OCI-LY3 (cell line): Measurements from ENCODE around the gene LLGL1.

ENCODE experiments used
- H2AFZ ChIP-seq: fragments of 200-600, 300-600 bp; shearing (Covaris generic); 2 replicates; pipeline ENCODE4 v1.6.0; 2014; ENCODE audit warnings: antibody characterized with exemption, low read depth, low read length
- H3K27ac ChIP-seq: fragments of 200-600, 300-600 bp; sonication (generic); 2 replicates; pipeline ENCODE4 v1.5.1; 2014; ENCODE audit warnings: mild to moderate bottlenecking, low read length, moderate library complexity, mixed read lengths
- H3K27me3 ChIP-seq: fragments of 200-600, 300-600 bp; sonication (generic); 2 replicates; pipeline ENCODE4 v1.6.1; 2014; ENCODE audit warnings: low read depth, low read length, mixed read lengths
- H3K36me3 ChIP-seq: fragments of 200-600, 300-600 bp; sonication (generic); replicated peaks from 2 replicates; pipeline ENCODE3; 2014; ENCODE audit warnings: low read depth, low read length, mixed read lengths
- H3K4me1 ChIP-seq: fragments of 300-600, 200-600 bp; sonication (generic); 2 replicates; pipeline ENCODE4 v1.6.1; 2014; ENCODE audit warnings: low read length, mixed read lengths
- H3K4me2 ChIP-seq: fragments of 200-600, 300-600 bp; sonication (generic); 2 replicates; pipeline ENCODE4 v1.6.1; 2014; ENCODE audit warnings: low read length, mixed read lengths
- H3K4me3 ChIP-seq: fragments of 300-600, 200-600 bp; sonication (generic); 2 replicates; pipeline ENCODE4 v1.5.1; 2014; ENCODE audit warnings: antibody characterized with exemption, mild to moderate bottlenecking, low read length, moderate library complexity
- H3K79me2 ChIP-seq: fragments of 300-600, 200-600 bp; shearing (Covaris generic); 2 replicates; pipeline ENCODE4 v1.6.1; 2014; ENCODE audit warnings: mild to moderate bottlenecking, low read length, mixed read lengths
- H3K9ac ChIP-seq: fragments of 300-600, 200-600 bp; shearing (Covaris generic); 2 replicates; pipeline ENCODE4 v1.6.0; 2014; ENCODE audit warnings: mild to moderate bottlenecking, low read length, moderate library complexity
- H3K9me3 ChIP-seq: fragments of 200-600, 300-600 bp; shearing (Covaris generic); 2 replicates; pipeline ENCODE4 v1.6.1; 2014; ENCODE audit warnings: low read length, mixed read lengths; ENCODE audit not compliant: insufficient read depth
- H4K20me1 ChIP-seq: fragments of 200-600, 300-600 bp; sonication (generic); 2 replicates; pipeline ENCODE4 v1.6.1; 2016; ENCODE audit warnings: low read length, mixed read lengths; ENCODE audit not compliant: insufficient read depth
- EZH2phosphoT487 ChIP-seq: fragments of 200-600 bp; shearing (Covaris generic); IDR thresholded peaks from 2 replicates; pipeline ENCODE4 v1.6.1; 2018; ENCODE audit warnings: antibody characterized with exemption, mixed run types, low read depth
- TF ChIP-seq, protein P1 (sequence below): fragments of 200-600, 300-600 bp; sonication (generic); IDR thresholded peaks from 2 replicates; pipeline ENCODE4 v1.5.1; 2014; ENCODE audit warnings: antibody characterized with exemption, low read length, low read depth

The LLGL1 gene

DNA sequence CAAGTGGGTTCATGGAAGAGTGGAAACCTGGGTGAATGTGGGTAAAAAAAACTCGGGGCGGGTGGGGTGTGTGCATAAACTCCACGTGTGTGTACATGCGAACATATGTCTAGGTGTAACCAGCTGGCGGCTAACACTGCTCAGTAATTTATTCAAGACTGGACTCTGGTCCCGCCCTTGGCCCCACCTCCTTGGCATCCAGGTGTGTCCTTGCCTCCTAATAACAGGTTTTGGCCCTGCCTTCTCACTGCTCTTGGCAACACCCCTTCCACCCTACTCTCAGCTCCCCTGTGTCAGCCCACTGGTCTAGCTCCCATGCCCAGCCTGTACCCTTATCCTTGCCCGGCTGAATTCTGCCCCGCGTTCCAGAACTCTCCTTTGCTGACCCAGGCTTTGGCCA, 24.8 kb downstream of the LLGL1 start:
- H3K79me2 ChIP-seq: no peaks in the 10 kb centered on the region
- no peaks in the 10 kb centered on the region for H4K20me1 ChIP-seq
- H3K4me1 ChIP-seq: no peaks in the 10 kb centered on the region
- TF ChIP-seq, protein P1, sequence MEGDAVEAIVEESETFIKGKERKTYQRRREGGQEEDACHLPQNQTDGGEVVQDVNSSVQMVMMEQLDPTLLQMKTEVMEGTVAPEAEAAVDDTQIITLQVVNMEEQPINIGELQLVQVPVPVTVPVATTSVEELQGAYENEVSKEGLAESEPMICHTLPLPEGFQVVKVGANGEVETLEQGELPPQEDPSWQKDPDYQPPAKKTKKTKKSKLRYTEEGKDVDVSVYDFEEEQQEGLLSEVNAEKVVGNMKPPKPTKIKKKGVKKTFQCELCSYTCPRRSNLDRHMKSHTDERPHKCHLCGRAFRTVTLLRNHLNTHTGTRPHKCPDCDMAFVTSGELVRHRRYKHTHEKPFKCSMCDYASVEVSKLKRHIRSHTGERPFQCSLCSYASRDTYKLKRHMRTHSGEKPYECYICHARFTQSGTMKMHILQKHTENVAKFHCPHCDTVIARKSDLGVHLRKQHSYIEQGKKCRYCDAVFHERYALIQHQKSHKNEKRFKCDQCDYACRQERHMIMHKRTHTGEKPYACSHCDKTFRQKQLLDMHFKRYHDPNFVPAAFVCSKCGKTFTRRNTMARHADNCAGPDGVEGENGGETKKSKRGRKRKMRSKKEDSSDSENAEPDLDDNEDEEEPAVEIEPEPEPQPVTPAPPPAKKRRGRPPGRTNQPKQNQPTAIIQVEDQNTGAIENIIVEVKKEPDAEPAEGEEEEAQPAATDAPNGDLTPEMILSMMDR: no peak
- no peak for TF ChIP-seq EZH2phosphoT487
- H3K36me3 ChIP-seq: no peaks in the 10 kb centered on the region
- H3K27me3 ChIP-seq: no peaks in the 10 kb centered on the region
- H3K9me3 ChIP-seq: no peaks in the 10 kb centered on the region
- H2AFZ ChIP-seq: no peak overlapping the region
- no peak overlapping the region for H3K4me2 ChIP-seq
- no peak overlapping the region for H3K4me3 ChIP-seq
- no peak overlapping the region for H3K9ac ChIP-seq
- H3K27ac ChIP-seq: no peak overlapping the region

DNA sequence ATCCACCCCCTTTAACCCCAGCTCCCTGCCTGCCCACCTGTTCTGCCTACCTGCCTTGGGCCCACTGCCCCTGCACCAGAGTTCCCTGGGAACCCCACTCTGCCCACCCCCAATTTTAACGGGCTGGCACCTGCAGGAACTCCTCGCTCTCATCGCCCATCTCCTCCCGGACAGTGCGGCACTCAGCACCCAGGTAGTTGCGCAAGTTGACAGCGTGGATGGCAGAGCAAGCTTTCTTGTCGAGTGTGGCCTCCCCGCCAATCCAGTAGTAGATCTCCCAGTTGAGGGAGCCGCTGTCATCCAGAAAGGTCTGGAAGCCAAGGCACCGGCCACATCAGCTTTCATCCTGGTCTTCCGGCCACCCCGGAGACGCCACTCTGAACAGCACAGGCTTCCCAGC, 25.3 kb downstream of the LLGL1 start:
- no peaks in the 10 kb centered on the region for H3K27me3 ChIP-seq
- no peak overlapping the region for H2AFZ ChIP-seq
- no peaks in the 10 kb centered on the region for H3K36me3 ChIP-seq
- H3K27ac ChIP-seq: no peak overlapping the region
- H3K9me3 ChIP-seq: no peaks in the 10 kb centered on the region
- no peak overlapping the region for H3K9ac ChIP-seq
- no peak overlapping the region for H3K4me3 ChIP-seq
- TF ChIP-seq, protein P1: no peak
- no peak for TF ChIP-seq EZH2phosphoT487
- H3K4me2 ChIP-seq: no peak overlapping the region
- H4K20me1 ChIP-seq: no peaks in the 10 kb centered on the region
- H3K4me1 ChIP-seq: no peaks in the 10 kb centered on the region
- no peaks in the 10 kb centered on the region for H3K79me2 ChIP-seq

DNA sequence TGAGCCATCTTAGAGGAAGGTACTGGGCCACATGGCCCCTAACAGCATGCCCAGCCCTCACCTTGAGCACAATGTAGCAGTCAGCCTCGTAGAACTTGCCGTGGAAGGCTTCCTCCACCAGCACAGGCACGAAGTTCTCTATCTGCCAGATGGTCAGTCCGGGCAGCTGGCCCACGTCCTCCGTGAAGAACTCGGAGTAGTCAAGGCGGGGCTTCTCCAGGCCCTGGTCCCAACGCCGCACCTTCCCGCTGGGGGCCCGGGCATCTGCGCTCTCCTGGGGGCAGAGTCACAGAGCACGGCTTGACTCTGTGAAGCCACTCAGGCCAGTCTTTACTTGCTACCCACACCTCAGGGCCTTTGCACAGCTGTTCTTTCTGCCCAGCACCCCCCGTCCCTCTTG, 25.8 kb downstream of the LLGL1 start:
- no peak overlapping the region for H3K27ac ChIP-seq
- no peaks in the 10 kb centered on the region for H3K36me3 ChIP-seq

DNA sequence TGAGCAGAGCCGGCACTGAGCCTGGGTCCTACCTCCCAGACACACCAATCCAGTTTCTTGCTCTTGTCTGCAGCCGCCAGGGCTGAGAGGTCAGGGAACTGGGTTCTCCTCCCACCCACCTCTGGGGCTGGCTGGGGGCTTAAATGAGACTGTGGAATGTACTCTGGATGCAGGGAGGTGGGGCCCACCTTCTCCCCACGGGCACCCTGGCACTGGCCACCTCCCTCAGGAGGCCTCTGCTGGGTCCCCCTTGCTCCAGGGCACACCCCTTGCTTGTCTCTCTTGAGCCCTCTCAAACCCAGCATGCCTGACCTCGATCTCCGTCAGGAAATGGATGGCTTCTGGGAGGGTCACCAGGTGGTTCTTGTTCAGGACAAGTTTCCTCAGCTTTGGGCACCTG, 26.7 kb downstream of the LLGL1 start:
- TF ChIP-seq, protein P1: no peak
- no peak for TF ChIP-seq EZH2phosphoT487
- Histone ChIP-seq H4K20me1 (no peaks in the 10 kb centered on the region), H3K79me2 (0 out of 2 replicates have a peak, but pooled peaks cover under 1% of the 10 kb centered on the region), H3K36me3 (no peaks in the 10 kb centered on the region), H3K4me3 (no peak overlapping the region), H3K4me1 (peaks cover 2% of the 10 kb centered on the region; the same call in 1 of the 2 replicates), H3K4me2 (no peak overlapping the region), H3K9ac (no peak overlapping the region), H3K27ac (no peak overlapping the region), H3K27me3 (no peaks in the 10 kb centered on the region), H3K9me3 (no peaks in the 10 kb centered on the region), H2AFZ (no peak overlapping the region)

More for the DNA sequence above, 25.8 kb downstream of the LLGL1 start:
- no peaks in the 10 kb centered on the region for H4K20me1 ChIP-seq
- H3K27me3 ChIP-seq: no peaks in the 10 kb centered on the region
- no peak overlapping the region for H3K4me2 ChIP-seq
- H3K9ac ChIP-seq: no peak overlapping the region
- TF ChIP-seq, protein P1: no peak
- TF ChIP-seq EZH2phosphoT487: no peak
- no peak overlapping the region for H2AFZ ChIP-seq
- H3K9me3 ChIP-seq: no peaks in the 10 kb centered on the region
- H3K4me1 ChIP-seq: no peaks in the 10 kb centered on the region
- no peaks in the 10 kb centered on the region for H3K79me2 ChIP-seq
- no peak overlapping the region for H3K4me3 ChIP-seq
